ENCODE measurements around the gene PTHLH. TPM values are rescaled to one million over a fixed set of nuclear protein-coding genes. Genes with fewer than 3 reads are reported as not detected.

The PTHLH gene
- total and polyA plus RNA-seq, 7 donors: 0.55 to 7.5 (median 0.95) TPM; not detected in 2

GRCh38 chr12:27937768-27938167 is 34.8 kb downstream of the PTHLH start:
- H3K27ac ChIP-seq: no peak overlapping the region
- H3K9me3 ChIP-seq: no peaks in the 10 kb centered on the region
- 41 to 60% methylated on average over 2 of the region's 2 CpGs for WGBS, 2 donors
- DNase-seq: no peak
- intact Hi-C loops (cut with DNase I): loop anchor here (10.0 kb wide), 1 partner anchor 113 kb away; no protein-coding TSS in a partner anchor
- no peaks in the 10 kb centered on the region for H3K36me3 ChIP-seq
- no peaks in the 10 kb centered on the region for H3K27me3 ChIP-seq
- H3K4me3 ChIP-seq: no peak overlapping the region
- TF ChIP-seq CTCF (IDR thresholded peaks at IDR 0.05): no peak
- no peak for TF ChIP-seq EP300 (IDR thresholded peaks at IDR 0.05)
- TF ChIP-seq POLR2A (IDR thresholded peaks at IDR 0.05): no peak
- TF ChIP-seq POLR2AphosphoS5 (IDR thresholded peaks at IDR 0.05): no peak
- H3K4me1 ChIP-seq: peaks cover 0 to 13% (median 0%) of the 10 kb centered on the region in 4 donors

GRCh38 chr12:27936196-27936595 is 36.3 kb downstream of the PTHLH start:
- intact Hi-C loops (cut with DNase I): loop anchor here (10.0 kb wide), 1 partner anchor 111 kb away; no protein-coding TSS in a partner anchor
- H3K27ac ChIP-seq: no peak overlapping the region
- no peak for TF ChIP-seq EP300 (IDR thresholded peaks at IDR 0.05)
- no peak for TF ChIP-seq POLR2AphosphoS5 (IDR thresholded peaks at IDR 0.05)
- TF ChIP-seq CTCF (IDR thresholded peaks at IDR 0.05): no peak
- TF ChIP-seq POLR2A (IDR thresholded peaks at IDR 0.05): no peak

GRCh38 chr12:27934276-27934675 is 38.3 kb downstream of the PTHLH start:
- peaks cover 0 to 13% (median 0%) of the 10 kb centered on the region in 4 donors for H3K4me1 ChIP-seq
- no peaks in the 10 kb centered on the region for H3K9me3 ChIP-seq
- WGBS, 2 donors: 90 to 96% methylated on average over 1 of the region's 1 CpG
- H3K27ac ChIP-seq: peak overlapping the region in 1 of 4 donors; percentile 54
- no peak for DNase-seq
- no peaks in the 10 kb centered on the region for H3K36me3 ChIP-seq
- H3K27me3 ChIP-seq: no peaks in the 10 kb centered on the region
- TF ChIP-seq EP300 (IDR thresholded peaks at IDR 0.05): peak in 1 of 4 donors; percentile 26
- peak in 1 of 4 donors; percentile 26 for TF ChIP-seq POLR2AphosphoS5 (IDR thresholded peaks at IDR 0.05)
- TF ChIP-seq CTCF (IDR thresholded peaks at IDR 0.05): no peak
- intact Hi-C loops (cut with DNase I): loop anchor here (10.0 kb wide), 1 partner anchor 109 kb away; no protein-coding TSS in a partner anchor
- H3K4me3 ChIP-seq: no peak overlapping the region

More at GRCh38 chr12:27936196-27936595, 36.3 kb downstream of the PTHLH start:
- H3K36me3 ChIP-seq: no peaks in the 10 kb centered on the region
- H3K4me3 ChIP-seq: no peak overlapping the region
- no peaks in the 10 kb centered on the region for H3K9me3 ChIP-seq
- H3K27me3 ChIP-seq: no peaks in the 10 kb centered on the region
- peaks cover 0 to 13% (median 0%) of the 10 kb centered on the region in 4 donors for H3K4me1 ChIP-seq
- no peak for DNase-seq
- WGBS, 2 donors: 60 to 77% methylated on average over 3 of the region's 3 CpGs

- H3K36me3 ChIP-seq: no peaks in the 10 kb centered on the region
- intact Hi-C loops (cut with DNase I): loop anchor here (10.0 kb wide), 1 partner anchor 107 kb away; no protein-coding TSS in a partner anchor
- DNase-seq: no peak
- no peak for TF ChIP-seq CTCF (IDR thresholded peaks at IDR 0.05)
- TF ChIP-seq EP300 (IDR thresholded peaks at IDR 0.05): no peak
- TF ChIP-seq POLR2A (IDR thresholded peaks at IDR 0.05): no peak
- TF ChIP-seq POLR2AphosphoS5 (IDR thresholded peaks at IDR 0.05): no peak
- H3K4me3 ChIP-seq: no peak overlapping the region
- no peak overlapping the region for H3K27ac ChIP-seq
- H3K9me3 ChIP-seq: no peaks in the 10 kb centered on the region
- WGBS, 2 donors: 80 to 85% methylated on average over 1 of the region's 1 CpG
- no peaks in the 10 kb centered on the region for H3K27me3 ChIP-seq
- peaks cover 0 to 13% (median 0%) of the 10 kb centered on the region in 4 donors for H3K4me1 ChIP-seq
Measured at GRCh38 chr12:27931390-27931789, 41.1 kb downstream of the PTHLH start.

- 49 to 67% methylated on average over 2 of the region's 2 CpGs for WGBS, 2 donors
- intact Hi-C loops (cut with DNase I): no loop called here
- Histone ChIP-seq H3K4me3 (no peak overlapping the region), H3K4me1 (peaks cover 0 to 9% (median 7%) of the 10 kb centered on the region in 4 donors), H3K36me3 (no peaks in the 10 kb centered on the region), H3K27me3 (no peaks in the 10 kb centered on the region), H3K27ac (no peak overlapping the region), H3K9me3 (no peaks in the 10 kb centered on the region)
- TF ChIP-seq POLR2A (IDR thresholded peaks at IDR 0.05) (no peak), EP300 (IDR thresholded peaks at IDR 0.05) (no peak)
- no peak for DNase-seq
Measured at GRCh38 chr12:27927347-27927746, 45.2 kb downstream of the PTHLH start.

Measured in sigmoid colon (tissue), 7 donors.